Heart left ventricle (tissue), 16 donors: ENCODE data around the gene CCDC60. TPM values are rescaled to one million over a fixed set of nuclear protein-coding genes. Genes with fewer than 3 reads are reported as not detected.

Experiments used
- ATAC-seq, 4 donors: fragments of 200-7000 bp; cut with Tn5 transposase; one replicate each; pipeline ENCODE4 v1.9.1; 2020 to 2022; ENCODE audit warnings: moderate library complexity in 4 of 4, mild to moderate bottlenecking in 3 of 4, moderate number of reproducible peaks in 1 of 4
- DNase-seq, 5 donors: peaks; one replicate each; pipeline ENCODE4 v3.0.0-alpha.2; 2020
- H3K27ac ChIP-seq, 12 donors: fragments of 200-600 bp; sonication (generic) in 4 of 12; one replicate each; pipeline versions ENCODE4 v1.5.0 to v1.8.0; 2016 to 2022; ENCODE audit warnings: mild to moderate bottlenecking in 2 of 12
- H3K27me3 ChIP-seq, 9 donors: fragments of 200-600 bp; sonication (generic) in 2 of 9; one replicate each; pipeline versions ENCODE4 v1.5.1 to v1.8.0; 2016 to 2022; ENCODE audit warnings: mild to moderate bottlenecking in 3 of 9
- H3K36me3 ChIP-seq, 9 donors: fragments of 200-600 bp; sonication (generic) in 2 of 9; one replicate each; pipeline versions ENCODE4 v1.5.0 to v1.8.0; 2018 to 2022; ENCODE audit warnings: mild to moderate bottlenecking in 2 of 9
- H3K4me1 ChIP-seq, 12 donors: fragments of 200-600 bp; sonication (generic) in 4 of 12; one replicate each; pipeline versions ENCODE4 v1.5.0 to v1.8.0; 2016 to 2022; ENCODE audit warnings: mild to moderate bottlenecking in 3 of 12
- H3K4me3 ChIP-seq, 12 donors: fragments of 200-600 bp; sonication (generic) in 4 of 12; one replicate each; pipeline versions ENCODE4 v1.5.0 to v1.8.0; 2017 to 2022; ENCODE audit warnings: mild to moderate bottlenecking in 9 of 12, moderate library complexity in 4 of 12
- H3K9me3 ChIP-seq, 12 donors: fragments of 200-600 bp; sonication (generic) in 4 of 12; one replicate each; pipeline versions ENCODE4 v1.5.0 to v1.8.0; 2016 to 2022; ENCODE audit warnings: mild to moderate bottlenecking in 1 of 12
- POLR2A ChIP-seq, 2 donors: fragments of 450-650 bp; IDR thresholded peaks; one replicate each; pipeline ENCODE4 v1.6.1; 2017; ENCODE audit warnings: antibody characterized with exemption in 2 of 2, mild to moderate bottlenecking in 2 of 2, moderate library complexity in 2 of 2
- WGBS, 4 donors: extraction: QIAGEN DNeasy Blood & Tissue Kit in 2 of 4; methylation state at CpG; one replicate each; pipeline versions ENCODE4 v1.1.5 to v1.1.7; 2013 to 2018; 5-methylcytosine and 5-hydroxymethylcytosine counted together
- intact Hi-C, 10 donors: fragments of 100-400 bp; cut with DNase I; formaldehyde crosslinking; loops; one replicate each; pipeline versions ENCODE4 v1.11.1 to v1.14.2; 2022
- polyA plus RNA-seq, 2 donors: library from polyadenylated mRNA; stranded (reverse); fragments of 200-250 nt; gene quantifications; one replicate each; pipeline ENCODE4 v1.2.3, GENCODE V29; 2013
- total RNA-seq, 9 donors: library from RNA; depleted of rRNA in 2 of 9; stranded (reverse); fragments of >200 nt in 2 of 9; fragmentation: NEBNext Ultra II Directional in 3 of 9; extraction: Animal tissue kit (Norgen Biotek cat#: 25700) in 3 of 9; gene quantifications; one replicate each; pipeline versions ENCODE4 v1.1.0 to v1.2.4, GENCODE V29; 2016 to 2023
- TF ChIP-seq, protein P1 (sequence below), 12 donors: fragments of 200-600 bp; sonication (generic) in 4 of 12; IDR thresholded peaks; one replicate each; pipeline versions ENCODE4 v1.5.0 to v1.8.0; 2018 to 2022; ENCODE audit warnings: antibody characterized with exemption in 12 of 12, mild to moderate bottlenecking in 5 of 12
- donor health status: ischemic (EF 13 %, LVEDD 7.1; RV severe dilation, severe dysfunction).
- donor health status: healthy with polysubstance abuse.
- donor health status: DM: no; HTN: yes; CAD: no.
- donor health status: DM: no; HTN: no; CAD: no.
- donor health status: ischemic (EF 25% LVEDD 6.9; RV normal size, moderate dysfunction).
- donor health status: ischemic (EF 25% LVEDD 5.7; RV mildly dilated, moderate dysfunction).
- donor health status: healthy.
- donor health status: DM: yes; HTN: yes; CAD: no.
- donor health status: ischemic (EF 35%, LVEDD 5.7; RV mildly dilated, moderate dysfunction).
- donor health status: nonischemic (EF 11% LVEDD 7.7; RV severe dilation, severe dysfunction).
- donor health status: DM: yes; HTN: yes; CAD: no.
- donor health status: PGD.
- donor health status: ischemic (EF 29% LVEDD 5.4; RV normal size, mild dysfunction).
- donor health status: nonischemic (EF 23%, LVEDD 6.1; RV moderate dilation, normal function).

Gene CCDC60
- total and polyA plus RNA-seq, 11 donors: not detected

DNA sequence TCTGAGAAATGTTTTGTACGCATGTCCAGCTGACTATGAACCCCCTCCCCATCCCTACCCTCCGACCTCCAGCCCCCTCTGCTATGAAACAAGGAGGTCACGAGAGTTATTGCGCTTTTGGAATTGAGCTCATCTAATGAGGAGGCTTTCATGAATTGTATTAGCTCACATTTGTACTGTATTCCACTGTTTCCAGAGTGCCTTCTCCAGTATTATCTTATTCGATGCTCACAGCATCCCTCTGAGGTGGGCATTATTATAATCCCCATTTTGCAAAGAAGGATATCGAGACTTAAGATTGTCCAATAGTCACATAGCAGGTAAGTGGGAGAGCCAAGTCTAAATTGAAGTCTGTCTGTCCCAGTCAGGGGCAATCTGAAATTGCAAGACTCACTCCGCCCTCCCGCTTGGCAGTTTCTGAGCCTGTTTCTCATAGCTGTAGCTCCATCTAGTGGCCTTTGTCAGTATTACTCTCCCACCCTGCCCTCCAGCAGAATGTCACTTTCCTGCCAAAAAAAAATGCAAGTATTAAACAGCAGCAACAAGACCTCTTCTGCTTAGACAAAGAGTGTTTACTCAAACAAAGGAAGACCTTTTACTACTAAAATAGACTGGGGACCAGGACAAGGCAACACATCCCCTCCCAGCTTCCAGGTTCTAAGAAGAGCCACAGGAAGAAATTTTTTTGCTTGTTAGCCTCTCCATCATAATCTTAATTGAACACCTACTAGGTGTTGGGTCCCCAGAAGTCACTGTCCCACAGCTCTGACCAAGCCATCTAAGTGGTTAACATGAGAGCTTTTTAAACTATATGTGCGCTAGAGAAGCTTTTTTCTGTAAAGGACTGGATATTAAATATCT, 210.5 kb downstream of the CCDC60 start:
- peak in 3 of 4 donors; percentile 50 to 62 (median 62) for ATAC-seq
- peaks cover 0 to 4% (median 0%) of the 10 kb centered on the region in 9 donors for H3K27me3 ChIP-seq
- H3K4me1 ChIP-seq: no peaks in the 10 kb centered on the region
- H3K36me3 ChIP-seq: no peaks in the 10 kb centered on the region
- intact Hi-C loops: loop anchor here (1.0 to 10.0 kb wide), 16 partner anchors 98 to 1140 kb away; partner anchors contain the start of gene SRRM4 (in 2 of the 10)
- no peak overlapping the region for H3K27ac ChIP-seq
- DNase-seq: peak in 4 of 5 donors; percentile 41 to 65 (median 56)
- H3K9me3 ChIP-seq: no peaks in the 10 kb centered on the region
- no peak overlapping the region for H3K4me3 ChIP-seq
- TF ChIP-seq POLR2A (IDR thresholded peaks at IDR 0.05): no peak
- TF ChIP-seq, protein P1, sequence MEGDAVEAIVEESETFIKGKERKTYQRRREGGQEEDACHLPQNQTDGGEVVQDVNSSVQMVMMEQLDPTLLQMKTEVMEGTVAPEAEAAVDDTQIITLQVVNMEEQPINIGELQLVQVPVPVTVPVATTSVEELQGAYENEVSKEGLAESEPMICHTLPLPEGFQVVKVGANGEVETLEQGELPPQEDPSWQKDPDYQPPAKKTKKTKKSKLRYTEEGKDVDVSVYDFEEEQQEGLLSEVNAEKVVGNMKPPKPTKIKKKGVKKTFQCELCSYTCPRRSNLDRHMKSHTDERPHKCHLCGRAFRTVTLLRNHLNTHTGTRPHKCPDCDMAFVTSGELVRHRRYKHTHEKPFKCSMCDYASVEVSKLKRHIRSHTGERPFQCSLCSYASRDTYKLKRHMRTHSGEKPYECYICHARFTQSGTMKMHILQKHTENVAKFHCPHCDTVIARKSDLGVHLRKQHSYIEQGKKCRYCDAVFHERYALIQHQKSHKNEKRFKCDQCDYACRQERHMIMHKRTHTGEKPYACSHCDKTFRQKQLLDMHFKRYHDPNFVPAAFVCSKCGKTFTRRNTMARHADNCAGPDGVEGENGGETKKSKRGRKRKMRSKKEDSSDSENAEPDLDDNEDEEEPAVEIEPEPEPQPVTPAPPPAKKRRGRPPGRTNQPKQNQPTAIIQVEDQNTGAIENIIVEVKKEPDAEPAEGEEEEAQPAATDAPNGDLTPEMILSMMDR (IDR thresholded peaks at IDR 0.05): peak; percentile 78 to 91 (median 88)
- 45 to 57% (median 51%) methylated on average over 9 of the region's 9 CpGs for WGBS, 4 donors

GRCh38 chr12:119546340-119546739, 211.8 kb downstream of the CCDC60 start:
- ATAC-seq (no peak), DNase-seq (no peak)
- Histone ChIP-seq H3K9me3 (no peaks in the 10 kb centered on the region), H3K27me3 (peaks cover 0 to 4% (median 0%) of the 10 kb centered on the region in 9 donors), H3K27ac (no peak overlapping the region), H3K4me3 (no peak overlapping the region), H3K4me1 (no peaks in the 10 kb centered on the region), H3K36me3 (no peaks in the 10 kb centered on the region)
- TF ChIP-seq, protein P1 (IDR thresholded peaks at IDR 0.05): no peak
- TF ChIP-seq POLR2A (IDR thresholded peaks at IDR 0.05): no peak
- intact Hi-C loops: loop anchor here in 9 of 10 donors (5.0 to 10.0 kb wide), 11 partner anchors 99 to 1142 kb away; partner anchors contain the start of gene SRRM4 (in 2 of the 9)

GRCh38 chr12:119547001-119547400, 212.5 kb downstream of the CCDC60 start:
- Histone ChIP-seq H3K27me3 (peaks cover 0 to 6% (median 0%) of the 10 kb centered on the region in 9 donors), H3K4me1 (no peaks in the 10 kb centered on the region), H3K27ac (no peak overlapping the region), H3K9me3 (no peaks in the 10 kb centered on the region), H3K4me3 (no peak overlapping the region), H3K36me3 (no peaks in the 10 kb centered on the region)
- no peak for DNase-seq
- 12 to 57% (median 28%) methylated on average over 1 of the region's 1 CpG for WGBS, 4 donors
- ATAC-seq: no peak
- TF ChIP-seq POLR2A (IDR thresholded peaks at IDR 0.05): no peak
- intact Hi-C loops: loop anchor here in 9 of 10 donors (5.0 to 10.0 kb wide), 11 partner anchors 100 to 1142 kb away; partner anchors contain the start of gene SRRM4 (in 2 of the 9)

DNA sequence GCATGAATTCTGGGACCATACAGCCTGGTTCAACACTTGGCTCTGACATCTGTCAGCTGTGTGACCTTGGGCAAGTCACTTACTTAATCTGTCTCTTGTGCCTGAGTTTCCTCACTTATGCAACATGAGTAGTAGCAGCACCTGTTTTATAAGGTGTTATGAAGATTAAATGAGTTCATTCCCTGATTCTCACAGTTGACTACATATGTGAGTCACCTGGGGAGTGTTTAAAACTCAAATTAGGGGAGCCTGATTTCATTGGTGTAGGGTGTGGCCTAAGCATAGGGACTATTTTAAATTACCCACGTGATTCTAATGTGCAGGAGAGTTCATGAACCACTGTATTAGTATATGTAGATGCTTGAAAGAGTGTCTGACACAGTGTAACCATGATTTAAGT, 222.3 kb downstream of the CCDC60 start:
- 35 to 54% (median 37%) methylated on average over 1 of the region's 1 CpG for WGBS, 4 donors
- Histone ChIP-seq H3K4me3 (no peak overlapping the region), H3K27me3 (peaks cover 0 to 5% (median 0%) of the 10 kb centered on the region in 9 donors), H3K4me1 (no peaks in the 10 kb centered on the region), H3K27ac (no peak overlapping the region), H3K36me3 (no peaks in the 10 kb centered on the region), H3K9me3 (peaks cover 0 to 3% (median 0%) of the 10 kb centered on the region in 12 donors)
- TF ChIP-seq POLR2A (IDR thresholded peaks at IDR 0.05): no peak
- TF ChIP-seq, protein P1 (IDR thresholded peaks at IDR 0.05): no peak
- ATAC-seq (no peak), DNase-seq (no peak)
- intact Hi-C loops: no loop called here
